GM19397 (cell line): Measurements from ENCODE around the gene GAMT.
"Not testable (repeated sequence)": the region's sequence is repeated elsewhere in the genome, so short reads cannot be mapped to it uniquely, and the experiment has no call there.

Source experiments
- ATAC-seq: cut with Tn5 transposase; IDR thresholded peaks from one replicate; pipeline ENCODE4 v1.9.1; 2021; ENCODE audit warnings: mild to moderate bottlenecking, moderate library complexity; ENCODE audit not compliant: unreplicated experiment

The GAMT gene

DNA sequence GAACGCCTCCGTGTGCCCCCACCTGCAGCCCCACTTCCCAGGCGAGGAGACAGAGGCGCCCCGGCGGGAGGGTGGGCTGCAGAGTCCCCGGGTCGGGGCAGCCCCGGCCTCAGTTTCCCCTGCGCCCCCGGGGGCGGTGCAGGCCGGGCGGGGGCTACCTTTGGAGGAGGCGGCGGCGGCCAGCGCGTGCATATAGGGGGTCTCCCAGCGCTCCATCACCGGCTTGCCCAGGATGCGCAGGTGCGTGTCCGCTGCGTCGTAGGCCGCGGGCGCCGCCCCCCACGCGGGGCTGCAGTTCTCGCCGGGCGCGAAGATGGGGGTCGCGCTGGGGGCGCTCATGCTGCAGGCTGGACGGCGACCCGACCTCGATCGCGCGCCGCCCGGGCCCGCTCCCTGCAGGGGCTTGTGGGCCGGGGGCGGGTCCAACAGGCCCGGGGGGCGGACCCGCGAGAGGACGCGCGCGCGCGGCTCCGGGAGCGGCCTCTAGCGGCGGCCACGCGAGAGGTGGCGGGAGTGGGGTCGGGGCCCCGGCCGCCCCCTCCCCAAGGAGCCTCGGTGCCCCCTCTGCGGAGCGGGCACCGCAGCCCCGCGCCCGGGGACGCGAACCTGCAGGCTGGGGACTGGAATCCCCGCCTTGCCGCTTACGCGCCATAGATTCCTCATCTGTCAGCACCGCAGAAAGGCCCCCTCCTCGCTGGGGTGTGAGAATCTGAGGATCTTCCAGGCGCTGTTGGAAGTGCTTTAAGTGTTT is at the start of gene GAMT:
Gene GAMT, minus strand, starts transcription at position 405 of the 751 bp plus-strand sequence. Its CDS starts 66 bp downstream, at position 339.
- no peak for ATAC-seq

DNA sequence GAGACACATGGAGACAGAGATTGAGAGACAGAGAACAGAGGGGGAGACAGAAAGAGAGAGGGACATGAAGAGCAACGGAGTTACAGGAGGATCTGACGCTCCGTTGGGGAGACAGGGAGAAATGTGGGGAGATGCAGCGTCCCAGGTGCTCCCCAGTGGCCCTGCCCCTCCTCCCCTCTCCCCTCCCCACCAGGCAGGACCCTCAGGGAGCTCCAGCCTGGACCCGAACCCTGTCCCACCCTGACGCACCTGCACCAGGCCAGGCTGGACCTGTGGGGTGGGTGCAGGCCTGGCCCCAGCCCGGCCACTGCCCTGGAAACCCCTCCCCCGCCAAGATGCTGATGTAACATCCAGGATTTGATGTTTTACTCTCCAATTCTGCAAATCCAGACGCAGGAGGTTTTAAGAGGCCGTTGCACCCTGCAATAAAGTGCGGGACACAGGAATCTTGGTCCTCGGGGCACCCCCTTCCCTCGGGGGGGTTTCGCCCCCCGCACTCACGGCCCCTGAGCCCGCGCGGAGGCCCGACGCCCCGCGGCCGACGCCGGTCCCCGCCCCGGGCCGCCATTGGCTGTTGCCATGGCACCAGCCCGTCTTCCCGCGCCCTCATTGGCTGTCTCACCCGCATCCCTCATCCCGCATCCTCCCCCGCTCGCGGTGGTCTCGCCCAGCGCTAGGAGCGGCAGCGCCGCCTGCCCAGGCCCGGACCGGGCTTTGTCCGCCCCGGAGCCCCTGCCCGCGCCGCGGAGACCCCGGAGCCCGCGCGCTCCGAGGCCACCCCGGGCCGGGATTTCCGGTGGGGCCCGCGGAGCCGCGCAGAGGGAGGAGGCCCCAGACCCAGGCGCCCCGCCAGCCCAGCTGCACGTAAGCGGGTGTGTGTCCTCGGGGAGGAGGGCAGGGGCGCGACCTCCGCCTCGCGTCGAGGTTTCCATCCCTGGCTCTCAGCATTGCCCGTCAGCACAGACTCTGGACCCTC is 48.4 kb upstream of the GAMT start, which contains the start of gene APC2:
Gene APC2, plus strand, starts transcription at position 655 of the 976 bp plus-strand sequence. CDS start 2,881 bp downstream, outside the sequence.
- ATAC-seq, result no peak

DNA sequence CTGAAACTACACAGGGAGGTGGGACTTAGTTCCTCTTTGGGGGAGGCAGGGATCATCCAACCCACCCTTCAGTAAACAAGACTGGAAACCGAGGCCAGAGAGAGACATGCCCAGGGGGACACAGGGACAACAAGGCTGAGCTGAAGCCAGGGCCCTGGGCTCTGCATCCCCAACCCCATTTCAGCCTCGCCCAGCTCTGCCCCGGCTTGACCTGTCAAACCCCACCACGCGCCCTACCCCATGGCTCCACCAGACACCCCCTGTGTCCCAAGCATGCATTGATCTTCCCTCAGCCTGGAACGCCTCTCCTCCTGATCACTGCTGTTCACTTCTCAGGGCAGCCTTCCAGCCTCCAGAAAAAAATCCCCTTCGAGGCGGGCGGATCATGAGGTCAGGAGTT is 46.6 kb upstream of the GAMT start:
- ATAC-seq, result no peak

DNA sequence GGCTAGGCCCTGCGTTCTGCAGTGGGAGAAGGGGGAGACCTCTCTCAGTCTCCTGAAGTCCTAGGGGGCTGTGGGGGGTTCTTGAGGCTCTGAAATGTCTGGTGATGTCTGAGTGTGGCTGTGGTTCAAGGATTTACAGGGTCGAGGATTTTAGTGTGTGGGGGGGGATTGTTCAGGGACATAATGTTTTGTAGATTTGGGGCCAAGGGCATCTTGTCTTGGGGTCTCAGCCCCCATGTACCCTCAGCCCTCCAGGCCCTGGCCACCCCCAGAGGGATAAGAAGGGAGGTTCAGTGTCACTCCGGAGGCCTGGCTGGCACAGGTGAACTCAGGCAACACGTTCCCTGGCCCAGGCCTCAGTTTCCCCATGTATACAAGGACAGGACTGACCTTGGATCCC is 46.2 kb upstream of the GAMT start:
- no peak for ATAC-seq

DNA sequence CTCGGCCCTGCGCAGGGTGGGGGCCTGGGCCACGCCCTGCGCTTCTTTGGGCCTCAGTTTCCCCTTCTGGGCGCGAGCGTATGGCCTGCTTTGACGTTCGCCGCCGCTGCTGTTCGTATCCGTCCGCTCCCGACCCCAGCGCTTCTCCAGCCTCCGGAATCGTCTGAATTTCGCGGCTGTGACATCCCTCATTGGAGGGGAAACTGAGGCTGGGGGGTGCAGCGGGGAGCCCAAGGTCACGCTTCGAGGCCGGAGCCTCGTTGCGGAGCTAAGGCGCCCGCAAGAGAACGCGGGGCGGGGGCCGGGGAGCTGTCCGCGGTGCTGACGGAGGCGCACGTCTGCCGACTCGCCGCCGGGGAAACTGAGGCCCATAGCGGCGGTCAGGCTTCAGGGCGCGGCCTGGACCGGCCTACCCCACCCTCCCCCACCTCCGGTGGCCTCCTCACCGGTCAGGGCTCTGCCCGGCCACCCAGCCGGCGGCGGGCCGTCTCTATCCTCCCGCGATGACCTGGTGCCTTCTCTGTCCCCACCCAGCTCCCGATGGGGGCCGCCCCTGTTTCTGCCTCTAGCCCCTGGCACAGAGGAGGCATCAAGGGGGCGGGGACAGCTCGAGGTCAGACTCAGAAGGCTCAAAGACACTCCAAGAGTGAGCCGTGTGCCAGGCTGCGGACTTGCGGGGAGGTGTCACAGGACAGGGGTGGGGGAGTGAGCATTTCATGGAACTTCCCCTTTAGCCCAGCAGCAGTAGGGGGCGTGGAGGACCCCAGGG is 45.6 kb upstream of the GAMT start:
- no peak for ATAC-seq

DNA sequence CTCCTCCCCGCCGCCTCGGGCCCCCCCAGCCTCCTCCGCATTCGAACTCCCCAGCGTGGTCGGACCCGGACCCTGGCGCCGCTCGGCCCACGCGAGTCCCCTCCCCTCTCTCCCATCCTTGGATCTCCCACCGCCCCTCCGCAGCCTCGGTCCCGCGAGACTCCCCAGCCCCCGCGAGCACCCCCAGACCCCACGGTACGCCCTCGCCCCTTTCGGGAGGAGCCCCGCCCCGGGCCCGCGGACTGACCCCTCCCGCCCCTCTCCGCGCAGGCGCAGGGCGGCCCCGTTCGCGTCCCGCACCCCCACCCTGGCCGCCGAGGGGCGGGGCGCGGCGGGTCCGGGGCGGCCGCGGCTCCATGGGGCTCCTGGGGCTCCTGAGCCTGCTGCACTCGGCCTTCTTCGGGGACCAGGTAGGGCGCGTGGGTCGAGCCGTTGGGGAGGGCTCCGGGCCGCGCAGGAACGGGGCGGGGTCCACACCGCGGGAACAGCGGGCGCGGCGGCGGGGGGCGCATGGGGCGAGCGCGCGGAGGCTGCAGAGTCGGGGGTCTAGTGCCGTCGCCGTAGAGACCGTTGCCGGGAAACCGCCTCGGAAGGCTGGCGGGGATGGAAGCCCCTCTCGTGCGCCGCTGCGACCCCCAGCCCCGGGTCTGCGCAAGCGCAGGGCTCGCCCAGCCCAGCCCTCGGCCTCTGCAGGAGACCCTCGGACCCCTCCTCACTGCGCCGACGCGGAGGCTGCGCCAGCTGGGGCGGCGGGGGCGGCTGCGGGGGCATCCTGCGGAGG is 44.8 kb upstream of the GAMT start:
- ATAC-seq, result no peak

DNA sequence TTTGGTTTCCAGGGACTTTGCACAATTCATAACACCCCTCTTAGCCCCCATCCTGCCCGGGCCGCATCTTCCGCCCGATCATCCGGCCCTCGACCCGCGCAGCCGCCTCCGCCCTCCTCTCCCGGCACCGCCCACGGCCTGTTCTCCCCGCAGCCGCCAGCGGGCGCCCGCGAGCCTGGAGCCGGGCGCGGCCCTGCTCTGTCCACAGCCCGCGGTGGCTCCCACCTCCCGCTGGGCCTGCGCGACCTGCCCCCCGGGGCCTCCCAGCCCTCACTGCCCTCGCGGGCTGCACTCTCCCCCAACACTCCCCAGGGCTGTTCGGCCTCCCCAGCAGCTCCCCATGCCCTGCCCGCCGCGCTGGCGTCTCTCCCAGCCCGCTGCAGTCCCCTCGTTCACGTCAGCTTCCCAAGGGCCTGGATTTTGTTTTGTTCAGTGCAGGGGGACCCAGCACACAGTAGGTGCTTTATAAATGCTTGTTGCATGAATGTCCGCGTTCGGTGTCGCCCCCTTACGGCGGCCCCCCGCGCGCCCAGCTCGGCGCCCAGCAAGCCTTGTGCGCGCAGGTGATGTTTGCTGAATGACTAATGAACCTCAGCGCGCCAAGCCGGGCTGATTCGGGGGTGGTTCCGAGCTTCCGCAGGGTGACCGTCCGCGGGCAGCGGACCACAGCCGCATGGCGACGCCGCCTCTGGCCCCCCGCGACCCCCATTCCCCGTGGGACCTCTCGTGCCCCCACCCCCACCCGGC is 44.0 kb upstream of the GAMT start:
- ATAC-seq, result peak; percentile 79

DNA sequence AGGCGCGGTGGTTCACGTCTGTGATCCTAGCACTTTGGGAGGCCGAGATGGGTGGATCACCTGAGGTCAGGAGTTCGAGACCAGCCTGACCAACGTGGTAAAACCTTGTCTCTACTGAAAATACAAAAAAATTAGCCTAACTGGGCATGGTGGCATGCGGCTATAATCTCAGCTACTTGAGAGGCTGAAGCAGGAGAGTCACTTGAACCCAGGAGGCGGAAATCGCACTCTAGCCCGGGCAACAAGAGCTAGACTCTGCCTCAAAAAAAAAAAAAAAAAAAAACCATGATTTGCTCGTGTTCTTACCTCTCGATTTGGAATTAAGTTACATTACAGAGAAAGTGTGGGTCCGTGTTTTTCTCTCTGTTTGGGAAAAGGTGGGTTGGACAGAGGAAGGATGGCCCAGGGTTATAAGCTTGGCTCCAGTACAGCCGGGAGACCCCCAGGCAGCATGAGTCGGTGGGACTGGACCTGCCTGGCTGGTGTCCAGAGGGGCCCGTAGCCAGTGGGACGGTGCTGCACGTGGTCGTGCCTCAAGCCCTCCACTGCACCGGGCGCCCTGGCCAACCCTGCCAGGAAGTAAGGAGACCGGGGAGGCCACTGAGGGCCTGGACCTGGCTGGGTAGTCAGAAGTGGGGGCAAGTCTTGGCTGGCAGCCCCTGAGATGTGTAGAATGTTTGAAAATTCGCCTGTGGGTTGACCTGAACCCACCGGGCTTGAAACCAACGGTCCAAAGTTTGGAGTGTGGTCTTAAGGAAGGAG is 40.5 kb upstream of the GAMT start:
- no peak for ATAC-seq

DNA sequence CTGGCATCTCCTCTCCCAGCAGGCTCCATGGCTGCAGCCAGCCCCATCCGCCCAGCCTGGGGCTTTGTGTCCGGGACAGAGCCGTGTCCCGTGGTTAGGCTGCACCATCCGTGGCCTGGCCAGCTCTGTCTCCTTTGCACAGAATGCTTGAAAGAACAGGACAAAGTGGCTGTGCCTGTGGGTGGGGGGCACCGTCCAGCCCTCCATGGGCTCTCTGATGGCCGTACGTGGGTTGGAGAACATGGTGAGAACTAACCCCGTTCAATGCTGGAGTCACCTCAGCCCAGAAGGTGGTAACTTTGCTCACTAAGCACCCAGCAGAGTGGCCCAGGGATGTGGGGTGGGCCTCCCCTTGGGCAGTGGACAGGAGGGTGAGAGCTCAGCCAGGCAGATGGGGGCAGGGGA is 39.7 kb upstream of the GAMT start:
- no peak for ATAC-seq

DNA sequence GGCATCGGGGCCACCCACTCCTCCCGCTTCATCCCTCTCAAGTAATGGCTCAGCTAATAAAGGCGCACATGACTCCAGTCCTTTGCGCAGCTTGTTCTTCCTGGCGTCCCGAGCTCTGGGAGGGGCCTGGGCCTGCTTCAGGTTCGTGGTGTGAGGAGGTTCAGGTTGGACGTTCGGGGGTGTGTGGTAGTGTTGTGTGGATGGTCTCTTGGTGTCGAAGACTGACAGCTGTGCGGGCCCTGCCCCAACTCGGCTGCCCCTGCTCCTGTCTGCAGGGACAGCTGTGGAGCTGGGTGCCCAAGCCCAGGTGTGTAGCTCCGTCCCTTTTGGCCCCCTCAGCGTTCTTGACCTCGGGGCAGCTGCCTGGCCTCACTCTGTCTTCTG is 39.1 kb upstream of the GAMT start:
- no peak for ATAC-seq

DNA sequence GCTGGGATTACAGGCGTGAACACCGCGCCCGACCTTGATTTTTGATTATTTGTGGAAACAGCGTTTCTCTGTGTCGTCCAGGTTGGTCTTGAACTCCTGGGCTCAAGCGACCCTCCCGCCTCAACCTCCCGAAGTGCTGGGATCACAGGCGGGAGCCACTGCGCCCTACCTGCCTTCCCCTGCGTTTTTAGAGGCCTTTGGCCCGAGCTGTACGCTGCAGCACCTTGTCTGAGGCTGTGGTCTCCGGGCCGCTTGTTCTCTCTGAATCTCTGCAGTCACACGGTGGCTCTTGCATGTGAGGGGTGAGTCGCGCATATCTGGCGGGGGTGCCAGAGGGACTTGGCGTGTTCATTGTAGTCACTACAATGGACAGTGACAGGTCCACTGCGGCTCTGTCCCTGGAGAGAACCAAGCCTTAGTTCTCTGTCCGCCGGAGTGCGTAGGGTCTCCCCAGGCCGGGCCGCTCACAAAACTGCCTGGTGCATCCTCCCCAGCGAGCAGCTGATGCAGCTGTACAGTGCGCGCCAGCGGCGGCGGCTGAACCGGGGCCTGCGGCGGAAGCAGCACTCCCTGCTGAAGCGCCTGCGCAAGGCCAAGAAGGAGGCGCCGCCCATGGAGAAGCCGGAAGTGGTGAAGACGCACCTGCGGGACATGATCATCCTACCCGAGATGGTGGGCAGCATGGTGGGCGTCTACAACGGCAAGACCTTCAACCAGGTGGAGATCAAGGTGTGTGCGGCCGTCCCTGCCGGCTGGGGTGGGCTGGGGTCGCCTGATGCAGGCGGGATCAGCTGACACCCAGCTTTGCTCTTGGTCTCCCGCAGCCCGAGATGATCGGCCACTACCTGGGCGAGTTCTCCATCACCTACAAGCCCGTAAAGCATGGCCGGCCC is 38.4 kb upstream of the GAMT start:
- not testable (repeated sequence) for ATAC-seq

DNA sequence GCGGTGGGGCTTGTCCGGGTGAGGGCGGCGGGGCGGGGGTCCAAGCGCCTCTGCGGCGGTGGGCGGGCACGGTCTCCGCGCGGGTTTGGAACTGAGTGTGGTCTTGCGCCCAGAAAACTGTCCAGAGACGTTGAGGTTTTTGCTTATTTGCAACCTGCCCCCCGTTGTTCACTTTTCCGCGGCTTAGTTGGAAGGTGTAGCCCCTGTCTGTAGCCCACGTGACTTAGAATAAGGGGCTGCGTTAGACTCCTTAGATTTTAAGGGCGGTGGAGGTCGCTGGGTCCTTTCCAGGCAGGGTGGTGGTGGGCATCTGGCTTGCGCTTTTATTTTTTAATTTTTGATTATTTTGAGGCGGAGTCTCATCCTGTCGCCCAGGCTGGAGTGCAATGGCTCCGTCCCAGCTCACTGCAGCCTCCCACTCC is 37.6 kb upstream of the GAMT start:
- no peak for ATAC-seq

DNA sequence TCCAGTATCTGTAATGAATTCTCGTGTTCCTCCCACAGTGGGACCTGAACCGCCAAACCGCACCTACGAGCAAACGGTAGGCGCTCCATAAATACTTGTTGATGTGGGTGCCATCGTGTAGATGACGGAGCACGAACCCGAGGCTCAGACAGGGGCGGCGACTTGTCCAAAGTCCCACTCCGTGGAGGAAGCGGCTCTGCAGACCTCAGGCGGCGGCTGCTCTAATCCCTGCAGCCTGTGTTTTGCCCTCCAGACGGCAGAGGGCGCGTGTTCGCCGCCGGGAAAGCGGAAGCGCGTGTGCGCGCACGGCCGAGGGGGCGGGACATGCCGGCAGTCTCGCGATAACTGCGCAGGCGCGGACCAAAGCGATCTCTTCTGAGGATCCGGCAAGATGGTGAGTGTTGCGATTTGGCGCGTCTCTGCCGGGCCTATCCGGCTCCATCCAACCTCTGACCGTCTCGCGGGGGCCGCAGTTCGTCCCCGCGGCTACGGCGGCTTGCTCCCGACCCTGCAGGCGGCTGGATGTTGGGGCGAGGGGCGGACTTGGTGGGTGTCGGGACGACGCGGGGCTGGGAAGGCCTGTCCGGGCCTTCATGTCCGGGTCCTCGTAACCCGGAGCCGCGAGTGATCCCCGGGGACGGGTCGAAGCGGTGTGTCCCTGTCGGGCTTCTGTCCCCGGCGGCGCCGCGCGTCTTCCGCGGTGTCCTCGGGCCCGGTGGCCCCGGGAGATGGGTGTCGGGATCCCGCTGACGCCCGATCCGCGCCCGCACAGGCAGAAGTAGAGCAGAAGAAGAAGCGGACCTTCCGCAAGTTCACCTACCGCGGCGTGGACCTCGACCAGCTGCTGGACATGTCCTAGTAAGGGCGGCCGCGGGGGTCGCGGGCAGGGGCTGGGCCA is 36.9 kb upstream of the GAMT start, which contains the start of gene RPS15:
Gene RPS15, plus strand, starts transcription at position 362 of the 898 bp plus-strand sequence. Its CDS starts 30 bp downstream, at position 392.
- ATAC-seq, result peak; percentile 81

DNA sequence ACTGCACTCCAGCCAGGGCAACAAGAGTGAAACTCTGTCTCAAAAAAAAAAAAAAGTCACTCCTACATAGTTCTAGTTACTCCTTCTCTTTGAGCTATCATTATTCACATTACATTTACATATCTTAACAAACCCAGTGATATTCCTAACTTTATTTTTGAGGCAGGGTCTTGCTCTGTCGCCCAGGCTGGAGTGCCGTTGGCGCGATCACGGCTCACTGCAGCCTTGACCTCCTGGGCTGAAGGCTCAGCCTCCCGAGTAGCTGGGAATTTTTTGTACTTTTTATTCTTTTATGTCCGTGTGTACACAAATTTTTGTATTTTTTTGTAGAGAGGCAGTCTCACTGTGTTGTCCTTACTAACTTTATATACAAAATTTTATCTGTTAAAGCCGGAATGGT is 36.3 kb upstream of the GAMT start:
- ATAC-seq, result no peak

DNA sequence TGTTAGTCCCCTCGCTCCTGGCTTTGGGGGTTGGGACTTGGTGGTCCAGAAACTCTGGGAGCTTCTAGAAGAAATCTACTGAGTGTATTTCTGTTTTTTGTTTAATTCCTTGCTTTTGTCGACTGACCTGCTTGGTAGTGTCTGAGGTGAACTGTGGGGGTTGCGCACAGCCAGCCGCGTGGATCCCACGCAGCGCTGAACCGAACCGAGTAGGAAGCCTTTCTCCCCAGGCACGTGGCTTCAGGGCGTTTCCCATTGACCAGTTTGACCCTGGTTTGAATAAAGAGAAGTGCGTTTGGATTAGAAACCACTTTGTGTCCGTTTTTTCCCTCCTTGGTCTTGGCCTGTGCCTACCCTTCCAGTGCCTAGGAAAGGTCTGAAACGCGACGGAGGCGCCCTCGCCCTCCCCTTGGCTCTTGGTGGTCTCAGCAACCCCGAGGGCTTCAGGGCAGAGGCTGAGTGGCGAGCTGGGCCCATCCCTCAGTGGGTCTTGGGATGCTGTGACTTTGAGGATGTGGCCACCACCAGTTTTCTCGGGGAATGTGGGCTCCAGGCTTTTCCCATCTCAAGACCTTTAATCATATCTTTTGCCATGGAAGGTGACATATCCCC is 34.1 kb upstream of the GAMT start:
- ATAC-seq, result no peak

DNA sequence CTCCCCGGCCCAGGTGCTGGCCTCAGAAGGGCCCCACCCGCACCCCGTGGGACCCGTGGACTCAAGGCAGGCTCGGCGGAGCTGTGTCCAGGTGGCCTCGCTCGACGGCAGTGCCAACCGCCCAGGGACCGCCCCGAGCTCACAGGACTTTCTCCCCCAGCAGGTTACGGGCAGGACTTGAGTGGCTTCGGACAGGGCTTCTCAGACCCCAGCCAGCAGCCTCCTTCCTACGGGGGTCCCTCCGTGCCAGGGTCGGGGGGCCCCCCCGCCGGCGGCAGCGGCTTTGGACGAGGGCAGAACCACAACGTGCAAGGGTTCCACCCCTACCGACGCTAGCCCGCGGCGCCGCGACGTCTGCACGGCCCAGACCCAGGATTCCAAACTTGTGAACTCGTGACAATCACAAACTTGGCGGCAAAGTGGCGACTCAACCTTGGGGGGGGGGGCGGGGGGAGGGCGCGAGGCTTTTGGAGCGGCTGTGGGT is 33.3 kb upstream of the GAMT start:
- no peak for ATAC-seq
